HL-60 (cell line): ENCODE data around the gene GSTT2B.

Experiments
- GABPA ChIP-seq: IDR thresholded peaks from 2 replicates; pipeline ENCODE4 v1.6.1; 2012; ENCODE audit warnings: low read depth
- REST ChIP-seq: IDR thresholded peaks from 2 replicates; pipeline ENCODE4 v1.6.1; 2012; ENCODE audit warnings: low read depth; ENCODE audit not compliant: insufficient replicate concordance
- SPI1 ChIP-seq: IDR thresholded peaks from 2 replicates; pipeline ENCODE4 v1.6.1; 2012; ENCODE audit warnings: low read depth, mild to moderate bottlenecking, borderline replicate concordance
- TF ChIP-seq, protein P1 (sequence below): IDR thresholded peaks from one replicate; pipeline ENCODE4 v1.5.1; 2011; ENCODE audit warnings: low read length, control low read depth, inconsistent platforms; ENCODE audit not compliant: insufficient read depth

DNA sequence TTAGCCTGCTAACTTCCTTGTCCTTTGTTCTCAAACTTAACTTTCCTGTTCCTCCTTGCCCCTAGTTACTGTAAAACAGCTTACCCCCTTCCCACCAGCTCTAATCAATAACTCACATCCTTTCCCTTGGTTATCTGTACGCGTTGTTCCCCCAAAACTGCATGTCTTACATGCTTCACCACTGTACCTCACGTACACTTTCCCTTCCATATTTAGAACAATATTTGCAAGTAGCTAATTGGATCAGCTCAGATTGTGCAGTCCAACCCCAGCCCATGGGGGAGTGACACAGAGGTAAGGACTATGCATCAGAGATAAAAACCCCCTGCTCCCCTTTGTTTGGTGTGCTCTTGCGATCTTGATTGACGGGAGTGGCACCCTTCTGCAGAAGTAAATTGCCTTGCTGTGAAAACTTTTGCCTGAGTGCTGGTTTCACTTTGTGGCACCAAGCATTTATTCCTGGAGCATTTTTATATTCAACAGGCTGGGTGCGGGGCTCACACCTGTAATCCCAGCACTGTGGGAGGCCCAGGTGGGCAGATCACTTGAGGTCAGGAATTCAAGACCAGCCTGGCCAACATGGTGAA lies 35.9 kb downstream of the GSTT2B start:
- TF ChIP-seq REST = no peak
- TF ChIP-seq, protein P1, sequence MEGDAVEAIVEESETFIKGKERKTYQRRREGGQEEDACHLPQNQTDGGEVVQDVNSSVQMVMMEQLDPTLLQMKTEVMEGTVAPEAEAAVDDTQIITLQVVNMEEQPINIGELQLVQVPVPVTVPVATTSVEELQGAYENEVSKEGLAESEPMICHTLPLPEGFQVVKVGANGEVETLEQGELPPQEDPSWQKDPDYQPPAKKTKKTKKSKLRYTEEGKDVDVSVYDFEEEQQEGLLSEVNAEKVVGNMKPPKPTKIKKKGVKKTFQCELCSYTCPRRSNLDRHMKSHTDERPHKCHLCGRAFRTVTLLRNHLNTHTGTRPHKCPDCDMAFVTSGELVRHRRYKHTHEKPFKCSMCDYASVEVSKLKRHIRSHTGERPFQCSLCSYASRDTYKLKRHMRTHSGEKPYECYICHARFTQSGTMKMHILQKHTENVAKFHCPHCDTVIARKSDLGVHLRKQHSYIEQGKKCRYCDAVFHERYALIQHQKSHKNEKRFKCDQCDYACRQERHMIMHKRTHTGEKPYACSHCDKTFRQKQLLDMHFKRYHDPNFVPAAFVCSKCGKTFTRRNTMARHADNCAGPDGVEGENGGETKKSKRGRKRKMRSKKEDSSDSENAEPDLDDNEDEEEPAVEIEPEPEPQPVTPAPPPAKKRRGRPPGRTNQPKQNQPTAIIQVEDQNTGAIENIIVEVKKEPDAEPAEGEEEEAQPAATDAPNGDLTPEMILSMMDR = no peak
- TF ChIP-seq GABPA = no peak
- no peak for TF ChIP-seq SPI1
